NCI-H82 (cell line): Measurements from ENCODE around the gene GRIA3.
A peak's percentile ranks its signal among the peaks of the same experiment; 100 is the strongest.
"Not testable (repeated sequence)": the region's sequence is repeated elsewhere in the genome, so short reads cannot be mapped to it uniquely, and the experiment has no call there.

Source experiments
- DNase-seq: peaks from one replicate; lab custom pipeline; 2025; lab: John Stamatoyannopoulos, UW

Gene GRIA3

DNA sequence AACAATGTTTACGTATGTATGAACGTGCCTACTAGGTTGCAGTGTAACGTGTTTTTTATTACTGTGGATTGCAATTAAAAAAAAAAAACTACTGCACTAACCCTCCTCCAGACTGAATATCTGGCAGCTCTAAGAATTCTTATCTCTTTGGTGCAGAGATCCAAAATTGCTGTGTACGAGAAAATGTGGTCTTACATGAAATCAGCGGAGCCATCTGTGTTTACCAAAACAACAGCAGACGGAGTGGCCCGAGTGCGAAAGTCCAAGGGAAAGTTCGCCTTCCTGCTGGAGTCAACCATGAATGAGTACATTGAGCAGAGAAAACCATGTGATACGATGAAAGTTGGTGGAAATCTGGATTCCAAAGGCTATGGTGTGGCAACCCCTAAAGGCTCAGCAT, 280.6 kb downstream of the GRIA3 start:
- no peak for DNase-seq

GRCh38 chrX:123468481-123468880, 284.4 kb downstream of the GRIA3 start:
- no peak for DNase-seq

DNA sequence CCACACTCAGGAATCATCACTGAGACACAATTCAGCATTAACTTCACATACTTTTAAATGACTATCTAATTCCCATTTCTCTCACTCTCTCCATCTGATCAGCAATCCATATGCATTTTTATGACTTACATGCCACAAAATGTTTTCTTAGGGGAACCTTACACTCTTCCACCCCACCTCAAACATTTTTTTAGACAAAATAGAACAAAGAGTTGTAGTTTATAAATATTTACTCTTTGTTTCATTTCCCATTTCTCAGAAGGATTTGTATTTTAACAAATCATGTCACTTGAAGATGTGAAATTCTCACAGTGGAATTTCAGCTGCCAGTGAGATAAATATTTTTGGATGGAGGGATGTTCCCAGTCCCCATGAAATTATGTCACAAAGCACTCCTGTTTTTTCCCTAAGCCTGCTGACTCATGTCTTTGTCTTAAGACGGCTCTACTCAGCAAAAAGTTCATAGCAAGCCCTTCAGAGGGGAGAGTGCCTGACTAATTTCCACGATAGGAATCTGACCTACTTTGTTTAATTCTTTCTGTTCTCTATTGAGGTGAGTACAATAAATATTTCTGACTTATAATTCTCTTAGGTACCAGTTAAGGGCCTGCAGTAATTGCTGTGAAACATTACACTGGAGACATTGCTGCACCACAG, 291.1 kb downstream of the GRIA3 start:
- DNase-seq, result peak; percentile 13

DNA sequence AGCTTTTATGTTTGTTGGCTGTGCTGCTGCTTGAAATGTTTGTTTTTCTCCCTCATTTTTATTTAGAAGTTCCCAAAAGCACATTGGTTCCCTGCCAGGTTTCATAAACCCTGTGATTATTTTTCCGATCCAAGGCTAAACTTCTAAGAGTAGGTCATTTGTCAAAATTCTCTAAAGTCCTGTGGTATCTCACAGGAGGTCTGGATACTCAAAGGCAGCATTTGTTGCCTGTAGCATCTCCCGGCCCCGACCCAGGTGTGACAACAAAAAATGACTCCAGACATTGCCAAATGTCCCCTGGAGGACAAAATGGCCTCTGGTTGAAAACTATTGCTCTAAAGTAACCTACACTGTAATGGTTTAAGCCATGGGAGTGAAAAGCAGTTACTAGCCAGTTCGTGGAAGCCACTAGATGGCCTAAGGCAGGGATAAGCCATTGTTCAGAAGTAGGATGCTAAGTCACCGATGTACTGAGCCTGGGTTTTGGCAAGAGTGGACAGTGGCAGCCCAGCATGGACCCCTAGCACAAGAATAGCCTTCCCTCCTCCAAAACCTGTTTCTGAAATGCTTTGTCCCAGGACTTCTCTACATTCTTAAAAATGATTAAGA, 292.6 kb downstream of the GRIA3 start:
- no peak for DNase-seq

GRCh38 chrX:123477673-123478072, 293.6 kb downstream of the GRIA3 start:
- no peak for DNase-seq

- peak; percentile 63 for DNase-seq
These were observed 298.1 kb downstream of the GRIA3 start for GRCh38 chrX:123481913-123482851.

- DNase-seq, result no peak
These were observed 302.2 kb downstream of the GRIA3 start for GRCh38 chrX:123486297-123486696.

- no peak for DNase-seq
These were observed 303.2 kb downstream of the GRIA3 start for GRCh38 chrX:123487236-123487635.

DNA sequence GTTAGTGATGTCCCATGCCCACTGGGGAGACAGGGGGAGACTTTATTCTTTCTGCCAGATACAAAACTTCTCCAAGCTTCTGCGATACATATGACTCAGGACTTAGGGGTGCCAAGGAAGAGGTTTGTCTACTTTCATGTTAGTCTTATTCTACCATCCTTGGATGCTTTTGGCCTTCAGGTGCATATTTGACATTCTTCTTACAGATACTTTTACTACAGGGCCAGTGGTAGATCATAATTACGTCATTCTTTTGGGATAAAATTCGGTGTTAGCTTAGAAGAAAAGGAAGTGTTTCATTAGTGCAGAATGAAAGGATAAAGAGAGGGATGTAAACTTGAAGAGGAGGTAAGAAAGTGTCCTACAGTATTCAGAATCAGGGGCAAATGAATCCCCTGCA, 303.6 kb downstream of the GRIA3 start:
- no peak for DNase-seq

GRCh38 chrX:123489011-123489410, 304.9 kb downstream of the GRIA3 start:
- no peak for DNase-seq

GRCh38 chrX:123493857-123494256, 309.8 kb downstream of the GRIA3 start:
- DNase-seq, result no peak

DNA sequence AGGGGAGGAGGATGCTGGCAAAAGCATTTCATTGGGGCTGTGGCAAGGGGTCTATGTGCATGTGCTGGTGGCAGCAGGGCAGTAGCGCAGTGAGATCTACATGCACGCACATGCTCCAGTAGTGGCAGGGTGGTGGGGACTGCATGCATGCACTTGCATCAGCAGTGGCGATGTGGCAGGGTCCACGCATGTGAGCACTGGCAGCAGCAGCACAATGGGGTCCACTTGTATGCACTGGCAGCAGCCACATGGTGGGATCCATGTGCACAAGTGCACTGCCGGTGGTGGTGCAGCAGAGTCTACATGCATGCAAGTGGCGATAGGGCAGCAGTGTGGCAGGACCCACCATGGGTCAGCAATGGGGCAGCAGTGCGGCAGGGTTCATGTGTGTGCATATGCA, 315.7 kb downstream of the GRIA3 start:
- DNase-seq, result no peak

DNA sequence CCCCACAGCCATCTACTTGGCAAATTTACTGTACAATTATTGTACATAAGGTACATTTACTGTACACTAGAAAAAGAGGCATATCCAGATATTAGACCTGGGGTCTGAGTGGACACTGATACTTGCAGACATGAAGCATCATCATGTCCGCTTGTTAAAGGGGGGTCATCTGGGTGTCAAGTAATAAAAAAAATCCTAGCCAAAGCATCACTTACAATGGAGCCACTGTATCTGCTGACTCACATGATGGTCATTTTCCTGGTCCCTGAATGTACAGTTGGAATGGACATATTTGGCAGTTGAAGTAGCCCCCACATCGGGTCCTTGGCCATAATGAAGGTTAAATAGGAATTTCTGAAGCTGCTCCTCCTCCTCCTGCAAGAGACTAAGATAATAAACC, 320.0 kb downstream of the GRIA3 start:
- no peak for DNase-seq

GRCh38 chrX:123504630-123505270, 320.7 kb downstream of the GRIA3 start:
- DNase-seq, result no peak

GRCh38 chrX:123513585-123514278, 329.7 kb downstream of the GRIA3 start:
- DNase-seq, result no peak

- not testable (repeated sequence) for DNase-seq
These were observed 330.2 kb downstream of the GRIA3 start for GRCh38 chrX:123514279-123514640.

GRCh38 chrX:123518791-123519190, 334.7 kb downstream of the GRIA3 start:
- no peak for DNase-seq

- no peak for DNase-seq
These were observed 341.1 kb downstream of the GRIA3 start for GRCh38 chrX:123525123-123525725.

GRCh38 chrX:123530726-123531125, 346.6 kb downstream of the GRIA3 start:
- not testable (repeated sequence) for DNase-seq
